C1 segment of cervical spinal cord (tissue), 14 donors: ENCODE measurements around the gene MACROH2A1.
A peak's percentile ranks its signal among the peaks of the same experiment; 100 is the strongest.

Source experiments
- DNase-seq, 14 donors: peaks; one replicate each; lab custom pipeline; 2025; lab: John Stamatoyannopoulos, UW

Gene MACROH2A1

DNA sequence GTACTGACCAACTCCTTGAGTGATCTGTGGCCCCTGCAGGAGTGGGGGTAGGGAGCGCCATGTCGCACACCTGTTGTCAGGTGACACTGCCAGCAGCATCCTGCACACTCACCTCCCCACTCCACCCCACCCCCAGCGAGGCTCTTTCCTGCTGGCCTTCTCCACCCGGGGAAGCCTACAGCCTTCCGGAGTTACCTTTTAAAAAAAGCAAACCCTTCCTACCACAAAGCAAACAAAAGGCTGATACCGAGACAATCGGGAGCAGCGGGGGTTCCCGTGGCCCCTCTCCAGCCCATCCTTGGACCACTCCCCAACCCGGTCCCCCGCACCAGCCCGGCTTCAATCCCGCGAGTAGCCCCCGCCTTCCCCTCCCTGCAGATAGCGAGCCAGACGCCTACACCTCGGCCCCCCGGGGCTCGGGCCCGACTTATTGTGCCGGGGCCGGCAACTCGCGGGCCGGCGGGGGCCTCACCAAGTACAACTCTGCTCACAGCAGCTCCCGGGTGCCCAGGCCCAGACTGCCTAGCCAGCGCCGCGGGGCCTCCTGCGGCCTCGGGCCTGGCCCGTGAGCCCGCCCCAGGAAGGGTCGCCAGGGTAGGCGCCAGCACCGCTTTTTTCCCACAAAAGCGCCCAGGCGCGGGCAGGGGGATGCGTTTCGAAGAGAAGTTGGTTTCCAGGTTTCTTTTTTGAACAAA, 724 bp downstream of the MACROH2A1 start:
- no peak for DNase-seq

DNA sequence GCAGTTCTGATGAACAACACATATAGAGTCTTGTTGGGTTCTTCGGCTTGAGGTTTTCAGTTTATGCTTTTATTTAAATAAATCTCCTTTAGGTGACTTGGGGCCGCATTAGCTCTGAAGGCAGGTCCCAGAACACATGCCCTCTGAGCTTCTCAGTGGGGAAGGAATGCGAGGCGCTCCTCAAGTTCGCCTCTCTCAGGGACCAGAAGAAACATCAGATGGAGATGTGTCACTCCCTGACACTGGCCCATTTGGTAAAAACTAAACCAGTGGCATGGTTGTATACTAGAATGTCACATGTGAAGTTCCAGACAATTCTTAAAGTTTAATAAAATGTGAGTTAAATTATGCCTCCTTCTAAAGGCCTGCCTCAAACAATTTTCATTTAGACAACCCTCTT, 1.9 kb downstream of the MACROH2A1 start:
- DNase-seq = no peak

DNA sequence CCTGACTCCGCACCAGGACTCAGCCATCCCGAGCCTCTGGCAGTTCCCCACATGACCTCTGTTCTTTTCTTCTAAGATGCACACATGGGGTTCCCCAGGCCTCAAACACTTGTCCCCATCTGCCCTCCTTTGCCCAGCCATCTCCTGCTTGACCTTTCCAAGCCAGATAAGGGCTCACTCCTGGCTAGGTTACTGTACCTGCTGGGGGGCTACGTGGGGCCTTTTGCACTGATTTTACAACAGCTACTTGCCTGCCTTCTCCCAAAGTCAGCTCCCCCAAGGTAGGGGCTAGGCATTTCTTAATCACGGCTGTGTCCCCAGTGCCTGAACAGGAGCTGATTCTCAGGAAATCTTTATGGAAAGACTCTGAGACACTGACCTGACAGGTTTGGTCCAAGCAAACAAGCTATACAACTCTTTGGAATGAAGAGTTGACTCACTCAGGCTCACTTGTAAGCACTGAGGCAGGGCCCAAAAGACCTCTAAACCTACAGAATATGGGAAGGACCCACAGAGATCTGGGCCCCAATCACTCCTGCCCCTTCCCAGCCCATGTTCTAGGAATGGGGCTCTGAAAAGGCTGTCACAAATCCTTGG, 2.5 kb downstream of the MACROH2A1 start:
- no peak for DNase-seq

DNA sequence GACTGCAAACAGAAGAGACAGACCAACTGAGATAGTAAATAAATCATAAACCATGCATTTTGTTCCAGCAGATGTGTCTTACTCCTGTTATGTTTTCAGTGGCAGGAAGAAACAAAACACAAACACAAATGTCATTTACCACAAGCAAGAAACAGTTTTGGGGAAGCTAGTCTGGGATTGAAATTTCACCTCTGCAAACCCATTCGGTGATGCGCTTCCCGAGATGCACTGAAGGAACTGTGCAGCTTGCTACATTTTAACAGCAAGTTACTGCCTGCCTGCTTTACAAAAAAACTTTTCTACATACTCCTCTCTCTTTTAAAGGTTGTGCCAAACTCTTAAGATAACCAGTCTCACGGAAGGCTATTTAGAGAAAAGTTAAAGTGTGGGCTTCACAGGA, 3.2 kb downstream of the MACROH2A1 start:
- DNase-seq = no peak

DNA sequence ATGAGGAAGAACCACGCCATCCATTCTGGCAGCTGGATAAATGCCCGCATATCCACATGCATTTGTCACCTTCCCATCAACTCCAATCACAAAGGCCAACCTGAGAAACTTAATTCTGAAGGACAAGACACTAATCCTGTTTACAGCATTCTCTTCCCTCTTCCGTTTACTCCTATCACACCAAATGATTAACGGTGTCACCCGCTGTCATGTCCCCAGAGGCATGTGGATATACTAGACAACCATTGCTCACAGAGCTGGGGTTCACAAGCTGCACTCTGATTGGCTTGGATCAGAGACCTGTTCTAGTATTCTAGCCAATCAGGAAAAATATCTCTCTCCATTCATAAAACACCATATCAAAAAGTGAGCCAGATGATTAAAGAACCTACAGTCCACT, 3.6 kb downstream of the MACROH2A1 start:
- DNase-seq = no peak

DNA sequence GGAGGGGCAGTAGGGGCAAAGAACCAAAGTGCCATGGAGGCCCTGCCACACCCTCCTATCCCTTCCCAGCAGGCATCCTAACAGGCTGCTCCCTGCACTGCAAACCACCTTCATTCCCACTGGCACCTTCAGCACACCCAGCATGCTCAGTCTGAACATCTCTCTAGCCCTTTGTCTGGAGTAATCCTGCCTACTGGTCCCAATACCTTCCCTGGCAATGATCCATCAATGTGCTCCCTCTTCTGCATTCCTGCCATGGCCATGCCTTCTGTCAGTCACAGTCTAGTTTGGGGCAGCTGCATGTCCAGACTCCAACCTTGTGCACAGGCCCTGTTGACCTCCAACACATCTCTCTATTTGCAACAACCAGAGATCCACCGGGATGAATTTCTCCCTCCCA, 4.9 kb downstream of the MACROH2A1 start:
- no peak for DNase-seq

DNA sequence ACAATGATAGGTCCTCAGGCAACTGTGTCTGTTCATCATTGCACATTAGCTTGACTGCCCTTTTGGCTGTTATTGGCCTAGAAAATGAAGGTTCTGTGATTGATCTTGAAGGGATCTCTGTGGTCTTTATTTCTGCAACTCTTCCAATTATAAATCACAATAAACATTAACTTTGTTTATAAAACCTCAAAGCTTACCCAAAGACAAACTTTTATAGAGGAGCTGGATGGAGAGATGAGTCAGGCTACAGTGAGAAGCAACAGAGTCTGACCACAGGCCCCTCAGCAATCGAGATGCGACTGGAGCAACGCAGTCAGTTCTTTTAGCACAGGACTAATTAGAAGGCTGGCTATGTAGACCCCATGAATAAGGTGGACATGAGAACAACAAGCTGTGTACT, 5.3 kb downstream of the MACROH2A1 start:
- DNase-seq = no peak

DNA sequence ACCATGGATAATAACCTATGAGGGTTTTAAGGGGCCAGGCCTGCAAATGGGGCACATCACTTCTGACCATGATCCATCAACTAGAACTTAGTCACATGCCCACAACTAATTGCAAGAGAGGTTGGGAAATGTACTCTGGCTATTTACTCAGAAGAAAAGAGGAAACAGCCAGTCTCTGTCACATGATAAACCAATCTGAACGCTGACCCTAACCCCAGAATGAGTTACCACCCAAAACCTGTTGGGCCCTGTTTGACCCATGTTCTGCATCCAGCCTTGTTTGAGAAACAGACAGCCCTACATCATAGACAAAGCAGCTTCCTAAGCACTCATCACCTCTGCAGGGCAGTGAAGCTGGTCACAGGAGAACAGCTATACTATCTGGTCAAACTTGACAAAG, 5.8 kb downstream of the MACROH2A1 start:
- no peak for DNase-seq

DNA sequence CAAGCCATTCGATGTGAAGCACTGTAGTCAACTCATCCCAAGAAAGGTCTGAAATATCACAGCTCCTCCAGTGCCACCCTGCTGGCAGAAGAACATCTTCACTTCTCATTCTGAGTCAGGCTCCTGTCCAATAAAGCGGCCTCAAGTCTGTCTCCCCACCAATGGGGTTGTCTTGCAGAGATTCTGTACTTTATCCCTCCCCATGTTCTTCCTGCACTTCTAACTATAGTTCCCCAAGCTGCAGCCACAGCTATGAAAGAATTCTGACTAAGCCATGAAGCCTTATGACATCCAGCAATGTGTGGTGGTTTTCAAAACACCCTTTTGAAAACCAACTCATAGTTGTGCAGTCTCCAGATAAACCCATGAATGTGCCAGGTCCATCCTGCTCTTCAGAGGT, 6.8 kb downstream of the MACROH2A1 start:
- peak in 2 of 14 donors; percentile 17 to 39 for DNase-seq

DNA sequence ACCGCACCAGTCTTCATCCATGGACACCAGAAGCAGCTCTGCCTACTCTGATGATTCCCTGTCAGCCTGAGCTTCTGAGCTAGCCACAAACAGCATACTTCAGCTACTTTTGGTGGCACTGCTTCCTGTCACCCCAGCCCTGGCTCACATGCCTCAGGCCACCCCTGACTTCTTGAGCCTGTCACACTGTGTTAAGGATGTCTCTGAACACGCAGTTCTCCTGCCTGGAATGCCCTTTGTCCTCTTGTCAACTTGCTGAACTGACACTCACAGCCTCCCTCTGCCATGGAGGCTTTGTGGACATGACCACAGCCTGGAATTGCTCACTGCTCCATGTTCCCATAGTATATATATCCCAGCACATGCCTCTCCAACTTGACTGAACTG, 7.2 kb downstream of the MACROH2A1 start:
- no peak for DNase-seq

DNA sequence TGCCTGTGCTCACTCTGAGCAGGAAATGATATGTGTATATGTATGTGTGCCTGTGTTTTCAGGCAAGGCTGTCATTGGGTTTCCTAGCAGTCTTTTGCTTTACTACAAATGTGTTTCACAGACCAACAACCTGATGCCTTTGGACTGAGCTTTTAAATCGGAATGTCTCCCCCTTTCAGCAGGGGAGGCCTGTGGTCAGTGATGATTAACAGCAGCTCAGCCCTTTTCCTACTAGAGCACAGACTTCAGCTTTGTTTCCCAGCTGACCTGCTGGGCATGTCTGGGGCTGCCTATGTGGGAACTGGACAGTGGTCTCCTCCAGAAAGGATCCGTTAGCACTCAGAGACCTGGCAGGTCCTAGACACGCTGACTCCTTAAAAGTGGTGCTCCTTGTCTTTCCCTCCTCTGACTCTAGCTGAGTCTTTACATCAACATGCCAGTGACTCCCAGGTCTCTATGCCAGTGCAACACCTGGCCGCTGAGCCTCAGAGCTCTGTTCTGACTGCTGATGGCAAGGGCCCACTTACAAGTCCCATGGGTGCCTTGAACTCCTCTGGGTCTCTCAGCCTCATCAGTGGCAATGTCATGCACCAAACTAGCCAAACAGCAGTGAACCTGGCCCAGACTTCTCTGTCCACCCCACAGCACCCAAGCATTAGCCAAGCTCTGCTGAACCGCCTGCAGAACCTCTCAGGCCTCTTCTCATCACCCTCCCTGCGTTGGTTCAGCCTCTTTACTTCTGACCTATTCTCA, 7.7 kb downstream of the MACROH2A1 start:
- no peak for DNase-seq

DNA sequence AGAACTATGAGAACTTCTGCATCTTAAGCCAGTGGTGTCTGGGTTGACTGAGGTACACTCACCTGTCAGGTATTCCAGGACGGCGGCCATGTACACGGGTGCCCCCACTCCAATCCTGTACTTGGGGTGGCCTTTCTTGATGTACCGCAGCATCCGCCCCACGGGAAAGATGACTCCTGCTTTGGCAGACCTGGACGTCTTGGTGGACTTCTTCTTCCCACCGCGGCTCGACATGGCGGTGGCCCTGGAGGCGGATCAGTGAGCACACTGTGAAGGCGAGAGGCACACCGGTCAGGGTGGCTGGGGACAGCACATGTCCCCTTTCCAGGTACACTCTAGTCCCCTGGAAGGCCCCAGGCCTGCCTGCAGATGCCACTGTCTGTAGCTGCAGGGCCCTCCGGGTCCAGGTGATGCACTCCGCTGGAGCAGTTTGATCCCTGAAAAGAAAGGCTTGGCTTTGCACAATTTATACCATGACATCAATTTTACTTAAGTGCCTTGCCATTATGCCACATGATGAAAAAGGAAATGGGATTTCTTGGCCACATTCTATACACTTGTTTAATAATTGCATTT, 10.1 kb downstream of the MACROH2A1 start:
- no peak for DNase-seq

DNA sequence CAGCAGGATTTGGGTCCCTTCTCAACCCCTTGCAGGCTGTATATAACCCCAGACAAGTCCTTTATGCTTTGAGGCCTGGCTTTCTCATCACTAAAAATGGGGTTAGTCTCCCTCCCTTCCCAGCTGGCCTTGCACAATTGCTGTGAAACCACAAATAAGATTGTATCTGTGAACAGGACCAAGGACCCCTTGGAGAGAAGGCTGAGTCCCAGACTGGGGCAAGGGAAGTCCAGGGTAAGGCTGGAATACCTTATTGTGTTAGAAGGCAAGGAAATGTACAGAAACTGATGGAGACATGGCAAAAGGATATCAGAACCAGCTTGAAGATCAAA, 11.4 kb downstream of the MACROH2A1 start:
- no peak for DNase-seq

DNA sequence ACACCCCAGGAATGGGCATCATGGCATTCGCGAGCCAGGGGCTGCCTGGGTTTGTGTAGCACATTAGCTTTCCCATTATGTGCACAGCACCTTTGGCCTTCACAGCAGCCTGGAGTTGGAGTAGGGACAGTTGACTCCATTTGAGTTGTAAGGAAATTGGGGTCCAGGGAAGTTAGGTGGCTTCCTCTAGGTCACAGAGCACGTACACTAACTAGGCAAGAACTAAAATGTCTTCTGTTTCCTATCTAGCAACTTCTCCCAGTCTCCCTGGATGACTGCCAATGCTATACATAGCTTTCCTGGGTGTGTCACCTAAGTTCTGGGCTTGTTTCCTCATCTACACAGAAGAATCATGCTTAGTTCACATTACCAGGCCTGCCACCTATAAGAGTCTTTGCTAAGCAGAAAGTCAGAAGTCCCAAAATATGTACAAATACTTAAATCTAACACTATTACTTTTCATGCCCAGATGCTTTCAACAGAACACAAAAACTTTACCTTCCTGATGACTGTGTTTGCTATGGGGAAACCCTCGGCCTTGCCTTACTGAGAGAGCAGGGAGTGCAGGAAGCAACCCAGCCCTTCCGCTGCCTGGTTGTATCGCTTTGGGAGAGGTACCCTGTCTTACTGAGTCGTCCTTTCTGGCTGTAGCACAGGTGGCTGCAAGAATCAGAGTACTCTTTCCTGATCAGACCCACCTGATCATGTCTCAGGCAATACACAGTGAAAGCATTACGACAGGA, 12.0 kb downstream of the MACROH2A1 start:
- DNase-seq = peak in 2 of 14 donors; percentile 15 to 18

DNA sequence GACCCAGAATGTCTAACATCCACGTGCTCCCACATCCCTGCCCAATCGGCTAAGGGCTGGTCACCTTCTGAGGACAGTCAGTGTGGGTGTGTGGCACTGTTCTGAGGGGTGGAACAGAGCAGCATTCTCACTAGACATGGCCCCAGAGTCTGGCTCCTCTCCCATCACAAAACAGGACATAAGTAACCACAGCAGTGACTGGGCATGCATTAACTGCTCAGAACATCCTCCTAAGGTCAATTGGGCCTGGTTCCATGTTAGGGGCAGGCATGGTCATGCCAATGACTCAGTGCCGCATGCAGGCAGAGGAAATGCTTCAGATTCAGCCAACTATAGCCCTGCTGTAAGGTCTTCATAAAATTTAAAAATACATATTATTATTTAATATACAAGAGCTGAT, 12.9 kb downstream of the MACROH2A1 start:
- no peak for DNase-seq

DNA sequence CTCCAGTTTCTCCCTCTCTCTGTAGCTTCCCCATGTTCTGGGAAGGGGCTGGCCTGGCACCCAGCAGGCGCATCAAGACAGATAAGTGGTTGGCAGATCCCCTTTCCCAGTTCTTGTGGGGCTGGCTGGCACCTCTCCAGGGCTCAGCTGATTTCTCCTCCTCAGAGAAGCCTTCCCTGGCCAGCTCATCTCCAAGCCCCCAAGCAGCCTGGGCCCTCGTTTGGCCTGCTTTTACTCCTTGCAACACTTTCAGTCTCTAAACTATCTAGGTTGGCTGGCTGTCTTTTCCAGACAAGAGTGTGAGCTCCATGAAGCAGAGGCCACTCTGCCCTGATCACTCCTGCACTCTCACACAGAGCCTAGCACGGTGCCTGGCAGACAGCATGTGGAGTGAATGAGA, 13.5 kb downstream of the MACROH2A1 start:
- DNase-seq = no peak

DNA sequence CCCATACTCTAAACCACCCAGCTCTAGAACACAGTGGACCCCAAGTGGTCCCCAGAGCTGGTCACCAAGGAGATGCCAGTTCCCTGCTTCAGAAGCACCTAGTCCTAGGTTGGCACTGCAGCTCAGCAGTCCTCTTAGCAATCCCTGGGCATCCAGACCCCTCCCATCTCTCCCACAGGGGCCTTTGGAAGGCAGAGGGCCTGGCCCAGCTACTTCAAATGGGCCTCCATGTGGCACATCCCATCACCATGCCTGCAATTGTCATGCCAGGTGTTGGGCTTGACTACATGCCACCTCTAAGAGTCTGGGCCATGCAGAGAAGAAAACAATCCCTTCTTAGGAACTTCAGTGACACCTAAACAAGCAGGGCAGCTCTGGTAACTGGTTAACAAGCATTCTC, 14.1 kb downstream of the MACROH2A1 start:
- DNase-seq = no peak

DNA sequence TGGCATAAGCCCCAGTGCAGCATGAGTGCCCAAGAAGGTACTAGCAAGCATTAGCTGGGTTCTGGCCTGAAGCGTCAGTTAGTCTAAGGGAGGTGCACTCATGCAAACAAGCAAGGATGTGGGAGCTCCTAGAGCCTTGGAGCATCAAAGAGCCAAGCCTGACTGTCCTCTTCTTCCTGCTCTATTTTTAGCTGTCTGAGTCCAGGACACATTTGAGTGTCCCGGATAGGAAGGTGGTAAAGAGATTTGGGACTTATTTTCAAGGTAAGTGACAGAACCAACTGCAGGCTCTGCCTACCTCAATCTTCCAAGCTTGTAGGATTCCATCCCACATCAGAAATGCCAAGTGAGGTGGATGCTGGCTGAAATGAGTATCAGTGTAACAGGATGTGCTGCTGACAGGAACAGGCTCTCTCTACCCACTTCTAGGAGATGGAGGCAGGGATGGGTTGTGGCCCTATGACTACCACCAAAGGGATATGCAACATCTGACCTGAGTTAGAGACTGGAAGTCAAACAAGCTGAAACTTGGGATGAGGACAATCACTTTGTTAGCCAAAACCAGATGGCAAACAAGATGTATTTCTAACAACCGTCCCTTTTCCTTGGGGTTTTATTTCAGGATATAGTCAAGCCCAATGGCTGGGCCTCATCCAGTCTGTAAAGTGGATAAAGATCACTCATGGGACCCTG, 15.1 kb downstream of the MACROH2A1 start:
- DNase-seq = no peak

DNA sequence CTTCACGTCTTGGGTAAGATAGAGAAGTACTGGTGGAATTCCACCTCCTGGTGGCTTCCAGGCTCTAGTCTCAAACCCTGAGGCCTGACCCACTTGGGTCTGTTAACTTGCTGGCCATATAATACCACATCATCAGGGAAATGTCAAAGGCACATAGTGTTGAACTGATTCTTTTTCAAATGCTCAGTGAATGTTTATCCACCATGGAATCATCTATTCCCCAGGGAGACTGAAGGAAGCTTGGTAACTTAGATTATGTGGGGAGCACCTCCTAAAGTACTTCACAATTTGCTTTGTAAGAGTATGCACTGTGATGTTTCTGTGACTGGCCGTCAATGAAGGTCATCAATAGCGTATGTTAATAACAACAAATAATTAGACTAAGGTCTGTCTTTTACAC, 16.1 kb downstream of the MACROH2A1 start:
- no peak for DNase-seq

DNA sequence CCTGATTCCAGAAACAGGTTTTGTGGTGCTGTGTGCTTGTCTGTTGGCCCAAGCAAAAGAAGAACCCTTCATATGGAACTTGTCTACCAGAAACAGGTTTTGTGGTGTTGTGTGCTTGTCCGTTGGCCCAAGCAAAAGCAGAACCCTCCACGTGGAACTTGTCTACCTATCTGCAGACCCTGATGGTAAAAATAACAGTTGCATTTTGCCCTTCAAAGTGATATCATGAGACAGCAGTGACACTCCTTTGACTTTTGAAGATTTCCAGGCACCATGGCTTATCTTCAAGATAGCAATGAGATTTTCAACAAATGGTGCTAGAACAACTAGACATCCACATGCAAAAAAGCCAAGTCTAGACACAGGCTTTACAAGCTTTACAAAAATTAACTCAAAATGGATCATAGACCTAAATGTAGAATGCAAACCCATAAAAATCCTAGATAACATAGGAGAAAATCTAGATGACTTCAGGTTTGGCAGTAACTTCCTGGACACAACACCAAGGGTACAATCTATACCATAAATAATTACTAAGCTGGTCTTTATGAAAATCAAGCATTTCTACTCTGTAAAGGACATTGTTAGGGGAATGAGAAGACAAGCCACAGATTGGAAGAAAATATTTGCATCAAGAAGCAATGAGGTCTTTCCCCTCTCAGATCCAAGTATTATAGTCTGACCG, 16.8 kb downstream of the MACROH2A1 start:
- DNase-seq = no peak
